Activated CD4-positive, alpha-beta T cell treated with anti-CD3 and anti-CD28 coated beads, Interleukin-2, amount 50 U/mL, for 4 hours (primary cell): ENCODE measurements around the gene ANO1.

Experiments
- DNase-seq, 2 experiments: peaks; one replicate each; pipeline ENCODE4 v3.0.0-alpha.2; 2020

Gene ANO1

GRCh38 chr11:70118642-70119041 is 40.5 kb downstream of the ANO1 start:
- no peak for DNase-seq

GRCh38 chr11:70119502-70119901 is 41.4 kb downstream of the ANO1 start:
- no peak for DNase-seq

GRCh38 chr11:70120674-70121073 is 42.6 kb downstream of the ANO1 start:
- no peak for DNase-seq

GRCh38 chr11:70122490-70123198 is 44.5 kb downstream of the ANO1 start:
- no peak for DNase-seq

- DNase-seq: no peak
Observed at GRCh38 chr11:70123711-70124110, 45.6 kb downstream of the ANO1 start.

- DNase-seq: no peak
Observed at GRCh38 chr11:70124321-70125000, 46.3 kb downstream of the ANO1 start.

- no peak for DNase-seq
Observed at GRCh38 chr11:70126494-70126893, 48.4 kb downstream of the ANO1 start.

GRCh38 chr11:70127653-70128434 is 49.7 kb downstream of the ANO1 start:
- DNase-seq: no peak

DNA sequence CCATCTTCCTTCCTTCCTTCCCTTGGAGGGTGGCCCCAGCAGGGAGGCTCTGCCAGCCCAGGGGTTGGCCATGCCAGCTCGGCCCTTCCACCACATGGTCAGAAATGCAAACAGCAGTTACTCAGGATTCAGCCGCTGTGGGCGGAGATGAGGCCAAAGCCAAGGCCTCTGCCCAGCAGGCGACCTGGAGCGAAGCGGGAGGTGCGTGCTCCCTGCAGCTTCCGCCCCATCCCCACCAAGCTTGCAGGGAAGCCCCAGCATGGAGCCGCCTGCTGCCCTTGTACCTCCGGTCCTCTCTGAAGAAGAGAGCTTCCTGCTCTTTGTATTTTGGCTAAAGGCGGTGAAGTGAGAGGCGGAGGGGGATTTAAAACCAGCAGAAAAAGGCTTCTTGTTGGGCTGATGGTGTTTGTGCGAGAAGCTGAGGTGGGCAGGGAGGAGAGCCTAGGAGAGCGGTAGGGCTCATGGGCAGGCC is 50.4 kb downstream of the ANO1 start:
- DNase-seq: no peak

- DNase-seq: no peak
Observed at GRCh38 chr11:70129051-70129592, 51.0 kb downstream of the ANO1 start.

DNA sequence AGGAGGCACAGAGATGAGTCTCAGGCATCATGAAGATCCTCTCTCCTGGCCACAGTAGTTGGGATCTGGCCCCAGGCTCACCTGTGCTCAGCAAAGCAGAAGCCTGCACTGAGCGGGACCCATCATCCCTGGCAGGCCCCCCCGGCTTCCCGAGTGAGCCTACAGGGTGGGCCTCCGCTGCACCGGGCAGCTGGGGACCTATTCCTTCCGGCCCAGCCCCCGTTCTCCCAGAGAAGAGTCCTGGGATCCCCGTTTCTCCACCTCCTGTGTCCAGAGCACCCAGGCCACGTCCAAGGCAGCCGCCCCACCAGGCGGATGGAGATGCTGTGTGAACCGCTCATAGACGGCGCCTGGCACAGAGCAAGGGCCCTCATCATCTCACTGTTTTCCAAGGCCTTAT is 52.5 kb downstream of the ANO1 start:
- DNase-seq: no peak

DNA sequence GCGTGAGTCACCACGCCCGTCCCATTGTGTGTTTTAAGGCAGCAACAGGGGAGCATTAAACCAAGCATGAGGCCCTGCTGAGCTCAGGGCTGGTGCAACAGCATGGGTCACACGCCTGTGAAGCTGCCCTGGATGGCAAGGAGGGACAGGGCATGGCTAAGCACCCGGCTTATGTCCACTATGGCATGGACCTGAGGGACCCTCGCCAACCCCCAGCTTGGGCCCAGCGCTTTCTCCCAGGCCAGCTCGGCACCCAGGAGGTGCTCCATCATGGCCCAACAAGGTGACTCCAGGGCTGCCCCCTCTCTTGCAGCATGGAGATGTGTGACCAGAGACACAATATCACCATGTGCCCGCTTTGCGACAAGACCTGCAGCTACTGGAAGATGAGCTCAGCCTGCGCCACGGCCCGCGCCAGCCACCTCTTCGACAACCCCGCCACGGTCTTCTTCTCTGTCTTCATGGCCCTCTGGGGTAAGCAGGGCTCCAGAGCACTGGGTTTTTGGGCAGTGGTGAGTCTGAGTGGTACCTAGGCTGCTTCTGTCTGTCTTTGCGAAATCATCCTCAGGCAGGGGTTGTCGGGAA is 53.6 kb downstream of the ANO1 start:
- no peak for DNase-seq

DNA sequence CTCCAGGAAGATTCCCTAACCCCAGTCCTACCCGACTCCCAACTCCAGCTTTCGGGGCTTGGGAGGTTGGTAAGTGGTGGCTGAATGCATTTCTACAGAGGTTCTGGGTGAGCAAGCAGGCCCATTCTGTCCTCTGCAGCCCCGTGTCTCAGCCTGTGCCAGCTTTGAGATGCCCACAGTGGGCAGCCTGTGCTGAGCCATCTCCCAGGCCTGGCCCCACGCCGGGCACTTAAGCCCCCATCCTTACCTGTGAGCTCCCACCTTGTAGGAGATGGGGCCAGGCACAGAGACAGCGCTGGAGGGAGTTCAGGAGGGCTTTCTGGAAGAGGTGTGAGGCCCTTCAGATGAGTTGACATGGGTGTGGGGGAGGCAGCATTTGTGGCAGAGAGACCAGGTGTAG is 54.5 kb downstream of the ANO1 start:
- no peak for DNase-seq

GRCh38 chr11:70133771-70134335 is 55.7 kb downstream of the ANO1 start:
- no peak for DNase-seq

- DNase-seq: no peak
Observed at GRCh38 chr11:70134490-70134889, 56.4 kb downstream of the ANO1 start.

DNA sequence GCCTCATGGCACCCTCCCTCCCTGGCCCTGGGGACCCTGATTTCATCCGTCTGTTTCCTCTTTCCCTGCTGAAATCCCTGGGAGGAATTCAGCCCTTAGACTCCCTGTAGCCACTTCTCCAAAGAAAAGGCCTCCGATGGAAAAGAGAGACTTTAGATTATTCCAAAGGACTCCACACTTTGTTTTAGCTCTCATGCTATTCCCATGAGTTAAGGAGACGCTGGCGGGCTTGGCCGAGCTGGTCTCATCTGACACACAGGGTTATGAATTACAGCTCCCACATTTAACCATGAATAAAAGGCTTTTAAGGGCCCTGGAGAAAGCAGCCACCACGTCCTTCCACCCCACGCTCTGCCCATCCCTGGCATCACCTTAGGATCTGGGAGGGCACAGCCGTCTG is 57.0 kb downstream of the ANO1 start:
- DNase-seq: no peak

DNA sequence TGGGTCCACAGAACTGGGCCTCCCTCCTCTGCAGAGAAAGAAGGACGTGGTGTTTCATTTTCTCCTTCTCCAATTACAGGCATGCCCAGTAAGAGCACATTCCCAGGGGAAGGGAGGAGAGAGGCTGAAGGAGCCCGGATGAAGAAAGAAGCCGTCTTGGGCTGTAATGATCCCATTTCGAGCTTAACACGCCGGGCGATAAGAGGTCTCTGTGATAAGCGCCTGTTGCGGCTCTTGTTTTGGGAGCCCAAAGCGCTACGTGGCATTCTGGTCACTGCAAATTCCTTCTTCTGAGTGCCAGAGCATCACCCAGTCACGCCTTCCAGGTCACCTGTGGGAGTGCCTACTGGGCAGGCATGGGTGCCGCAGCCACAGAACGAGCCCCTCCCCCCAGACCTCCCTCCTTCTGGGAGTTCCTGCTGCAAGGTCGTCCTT is 57.5 kb downstream of the ANO1 start:
- no peak for DNase-seq

DNA sequence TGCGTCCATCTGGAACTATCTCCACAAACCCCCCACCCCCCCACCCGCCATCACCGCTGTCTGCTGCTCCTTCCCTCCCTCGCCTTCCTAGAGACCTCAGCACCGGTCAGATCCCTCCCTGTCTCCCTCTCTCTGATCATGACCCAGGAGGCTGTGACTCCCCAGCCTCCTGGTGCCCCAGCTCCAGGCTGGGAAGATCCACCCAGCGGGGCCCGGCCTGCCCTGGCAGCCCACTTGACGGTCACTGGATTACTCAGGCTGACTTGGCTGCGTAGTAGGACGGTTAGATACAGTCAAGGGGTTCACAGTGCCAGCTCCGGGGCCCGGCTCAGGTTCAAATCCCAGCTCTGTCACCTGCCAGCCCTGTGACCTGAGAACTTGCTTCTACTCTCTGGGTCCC is 59.3 kb downstream of the ANO1 start:
- no peak for DNase-seq

DNA sequence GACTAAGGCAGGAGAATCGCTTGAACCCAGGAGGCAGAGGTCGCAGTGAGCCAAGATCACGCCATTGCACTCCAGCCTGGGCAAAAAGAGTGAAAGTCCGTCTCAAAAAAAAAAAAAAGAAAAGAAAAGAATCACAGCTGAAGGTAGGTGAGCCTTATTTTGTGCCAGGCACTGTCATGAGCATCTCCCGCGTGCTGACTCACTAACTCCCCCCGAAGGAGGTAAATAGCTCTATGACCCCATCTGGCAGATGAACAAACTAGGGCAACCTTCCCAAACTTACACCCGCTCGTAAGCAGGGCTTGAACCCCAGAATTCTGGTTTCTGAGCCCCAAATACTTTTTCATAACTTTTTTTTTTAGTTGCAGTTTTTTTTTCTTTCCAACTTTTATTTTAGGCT is 60.3 kb downstream of the ANO1 start:
- DNase-seq: no peak

DNA sequence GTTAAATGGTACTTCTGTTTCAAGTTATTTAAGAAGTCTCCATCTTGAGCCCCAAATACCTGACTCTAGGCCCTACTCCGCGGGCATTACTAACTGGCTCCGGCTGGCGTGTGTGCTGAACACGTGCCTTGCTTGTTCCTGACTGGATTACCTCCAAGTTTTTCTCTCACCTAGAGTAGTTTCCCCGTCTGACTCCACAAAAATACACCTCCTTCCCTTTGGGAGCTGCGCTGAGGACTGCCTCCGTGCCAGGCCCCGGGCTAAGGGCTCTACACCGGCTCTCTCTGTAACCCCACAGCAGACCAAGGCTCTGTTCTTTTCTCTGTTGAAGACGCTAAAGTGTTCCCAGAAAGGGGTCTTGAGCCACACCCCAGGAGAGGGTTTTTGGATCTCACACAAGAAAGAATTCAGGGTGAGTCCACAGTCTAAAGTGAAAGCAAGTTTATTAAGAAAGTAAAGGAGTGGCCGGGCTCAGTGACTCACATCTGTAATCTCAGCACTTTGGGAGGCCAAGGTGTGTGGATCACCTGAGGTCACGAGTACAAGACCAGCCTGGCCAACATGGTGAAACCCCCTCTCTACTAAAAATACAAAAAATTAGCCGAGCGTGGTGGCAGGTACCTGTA is 61.8 kb downstream of the ANO1 start:
- DNase-seq: no peak

DNA sequence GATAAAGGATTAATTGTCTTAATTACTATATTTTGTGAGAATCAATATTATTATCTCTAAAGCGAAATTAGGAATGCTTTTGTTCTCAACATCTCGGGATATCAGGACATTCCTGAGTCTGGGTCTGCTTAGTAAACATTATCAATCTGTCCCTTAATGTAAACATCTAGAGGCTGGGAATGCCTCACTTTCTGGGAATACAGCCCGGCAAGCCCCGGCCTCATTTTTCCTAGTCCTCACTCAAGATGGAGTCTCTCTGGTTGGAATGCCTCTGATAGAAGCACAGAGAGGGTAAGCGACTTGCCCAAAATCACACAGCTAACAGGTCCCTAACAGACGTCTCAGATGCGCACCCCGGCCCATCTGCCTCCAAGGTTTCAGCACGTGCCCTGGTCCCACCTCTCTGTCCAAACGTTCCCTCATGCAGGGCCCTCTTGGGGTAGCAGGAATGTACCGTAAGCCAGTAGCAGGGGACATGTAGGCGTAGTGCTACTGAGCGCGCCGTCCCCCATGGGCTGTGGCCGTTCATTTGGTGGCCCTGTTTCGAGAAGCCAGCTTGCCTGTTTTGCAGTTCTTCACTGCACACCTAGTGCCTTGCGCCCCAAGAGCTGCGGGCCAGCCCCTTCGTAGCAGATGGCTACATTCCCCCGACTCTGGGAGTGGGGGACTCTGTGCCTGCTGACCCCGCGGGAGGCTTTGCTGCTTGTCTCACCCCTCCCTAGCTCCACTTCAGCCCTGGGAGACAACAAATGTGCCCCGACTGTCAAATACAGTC is 62.8 kb downstream of the ANO1 start:
- no peak for DNase-seq
